Fibroblast of lung (primary cell): ENCODE measurements around the gene GRSF1.

Experiments
- EZH2 ChIP-seq: IDR thresholded peaks from 2 replicates; pipeline ENCODE4 v1.5.1; 2012; ENCODE audit warnings: low read length, control low read depth, mild to moderate bottlenecking; ENCODE audit errors: missing control alignments
- TF ChIP-seq, protein P1 (sequence below), 2 donors: IDR thresholded peaks in 1 of 2; conservative IDR thresholded peaks in 1 of 2; 1 replicate in 1 of 2; 2 replicates in 1 of 2; pipeline ENCODE4 v1.5.1; 2011 to 2012; ENCODE audit warnings: low read length in 2 of 2, control low read depth in 1 of 2, inconsistent platforms in 1 of 2, low read depth in 1 of 2, mild to moderate bottlenecking in 1 of 2

DNA sequence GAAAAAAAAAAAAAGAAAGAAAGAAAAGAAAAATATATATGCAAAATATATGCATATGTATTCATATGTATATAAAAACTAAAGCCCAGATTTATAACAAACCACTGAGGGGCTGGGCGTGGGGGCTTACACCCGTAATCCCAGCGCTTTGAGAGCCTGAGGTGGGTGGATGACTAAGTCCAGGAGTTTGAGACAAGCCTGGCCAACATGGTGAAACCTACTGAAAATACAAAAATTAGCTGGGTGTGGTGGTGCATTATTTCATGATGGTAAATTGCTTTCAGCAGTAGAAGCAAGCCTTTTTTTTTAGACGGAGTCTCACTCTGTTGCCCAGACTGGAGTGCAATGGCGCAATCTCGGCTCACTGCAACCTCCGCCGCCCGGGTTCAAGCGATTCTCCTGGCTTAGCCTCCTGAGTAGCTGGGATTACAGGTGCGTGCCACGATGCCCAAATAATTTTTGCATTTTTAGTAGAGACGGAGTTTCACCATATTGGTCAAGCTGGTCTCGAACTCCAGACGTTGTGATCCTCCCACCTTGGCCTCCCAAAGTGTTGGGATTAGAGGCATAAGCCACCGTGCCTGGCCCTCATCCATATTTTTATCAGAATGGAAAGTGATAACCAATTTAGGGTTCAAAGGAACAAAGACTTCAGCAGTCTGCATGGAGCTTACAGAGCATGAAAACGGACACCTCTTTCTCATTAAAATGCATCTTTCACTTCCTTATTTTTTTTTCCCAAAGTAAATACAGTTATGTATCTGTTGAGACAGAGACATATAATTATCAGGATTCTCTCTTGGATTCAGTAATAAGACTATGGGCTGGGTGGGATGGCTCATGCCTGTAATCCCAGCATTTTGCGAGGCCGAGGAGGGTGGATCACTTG lies 34.8 kb upstream of the GRSF1 start:
- TF ChIP-seq, protein P1, sequence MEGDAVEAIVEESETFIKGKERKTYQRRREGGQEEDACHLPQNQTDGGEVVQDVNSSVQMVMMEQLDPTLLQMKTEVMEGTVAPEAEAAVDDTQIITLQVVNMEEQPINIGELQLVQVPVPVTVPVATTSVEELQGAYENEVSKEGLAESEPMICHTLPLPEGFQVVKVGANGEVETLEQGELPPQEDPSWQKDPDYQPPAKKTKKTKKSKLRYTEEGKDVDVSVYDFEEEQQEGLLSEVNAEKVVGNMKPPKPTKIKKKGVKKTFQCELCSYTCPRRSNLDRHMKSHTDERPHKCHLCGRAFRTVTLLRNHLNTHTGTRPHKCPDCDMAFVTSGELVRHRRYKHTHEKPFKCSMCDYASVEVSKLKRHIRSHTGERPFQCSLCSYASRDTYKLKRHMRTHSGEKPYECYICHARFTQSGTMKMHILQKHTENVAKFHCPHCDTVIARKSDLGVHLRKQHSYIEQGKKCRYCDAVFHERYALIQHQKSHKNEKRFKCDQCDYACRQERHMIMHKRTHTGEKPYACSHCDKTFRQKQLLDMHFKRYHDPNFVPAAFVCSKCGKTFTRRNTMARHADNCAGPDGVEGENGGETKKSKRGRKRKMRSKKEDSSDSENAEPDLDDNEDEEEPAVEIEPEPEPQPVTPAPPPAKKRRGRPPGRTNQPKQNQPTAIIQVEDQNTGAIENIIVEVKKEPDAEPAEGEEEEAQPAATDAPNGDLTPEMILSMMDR (conservative IDR thresholded peaks at IDR 0.05 in 1 of 2, IDR thresholded peaks at IDR 0.05 in 1 of 2; ENCODE audit: low read depth in 1 of 2, low read length in 2 of 2) = no peak
- TF ChIP-seq EZH2 = no peak
